GM12892 (cell line): ENCODE measurements around the gene HNRNPR. TPM values are rescaled to one million over a fixed set of nuclear protein-coding genes. Genes with fewer than 3 reads are reported as not detected.
"Not testable (repeated sequence)": the region's sequence is repeated elsewhere in the genome, so short reads cannot be mapped to it uniquely, and the experiment has no call there.

ENCODE experiments used
- DNase-seq: peaks from one replicate; pipeline ENCODE4 v3.0.0; 2011; ENCODE audit not compliant: insufficient read length
- FAIRE-seq: peaks from 2 replicates; lab custom pipeline; 2011; peaks lifted over from hg19 to GRCh38; lab: Jason Lieb, UNC
- POLR2A ChIP-seq: IDR thresholded peaks from 2 replicates; pipeline ENCODE4 v1.6.1; 2011; ENCODE audit warnings: low read depth, low read length, control low read depth
- POLR2AphosphoS5 ChIP-seq: IDR thresholded peaks from 2 replicates; pipeline ENCODE4 v1.6.1; 2011; ENCODE audit warnings: low read depth, low read length, control low read depth
- TAF1 ChIP-seq: IDR thresholded peaks from 2 replicates; pipeline ENCODE4 v1.6.1; 2011; ENCODE audit warnings: low read depth, mild to moderate bottlenecking, control low read depth, low read length, borderline replicate concordance
- polyA plus RNA-seq: library from polyadenylated mRNA; unstranded; fragments of >200 nt; gene quantifications from one replicate; pipeline ENCODE4 v1.2.1, GENCODE V29; 2012; ENCODE audit warnings: missing spikeins, inconsistent platforms; ENCODE audit not compliant: missing spikeins

Gene HNRNPR
- 129 TPM for polyA plus RNA-seq

- TF ChIP-seq POLR2A: peak; percentile 93
- peak; percentile 80 for TF ChIP-seq TAF1
- TF ChIP-seq POLR2AphosphoS5: peak; percentile 85
- DNase-seq (peak; percentile 98), FAIRE-seq (peak; percentile 97)
Measured at GRCh38 chr1:23344111-23344986, at the start of gene HNRNPR. HNRNPR (minus strand) TSS chr1:23344284; CDS start chr1:23341008, 3,276 bp downstream.

- FAIRE-seq (no peak), DNase-seq (no peak)
- TF ChIP-seq POLR2AphosphoS5 (no peak), TAF1 (no peak), POLR2A (no peak)
Measured at GRCh38 chr1:23393706-23394105, 49.6 kb upstream of the HNRNPR start.

- TF ChIP-seq TAF1 (no peak), POLR2A (no peak), POLR2AphosphoS5 (no peak)
- peak; percentile 85 for FAIRE-seq
- DNase-seq: no peak
Measured at GRCh38 chr1:23392125-23392855, 48.2 kb upstream of the HNRNPR start.

GRCh38 chr1:23389837-23390321 is 45.8 kb upstream of the HNRNPR start:
- no peak for TF ChIP-seq POLR2AphosphoS5
- TF ChIP-seq POLR2A: no peak
- no peak for TF ChIP-seq TAF1
- no peak for DNase-seq
- no peak for FAIRE-seq

GRCh38 chr1:23387494-23387893 is 43.4 kb upstream of the HNRNPR start:
- TF ChIP-seq POLR2AphosphoS5 (no peak), TAF1 (no peak), POLR2A (no peak)
- DNase-seq (no peak), FAIRE-seq (no peak)

- no peak for DNase-seq
- TF ChIP-seq POLR2AphosphoS5 (no peak), POLR2A (no peak), TAF1 (no peak)
- FAIRE-seq: no peak
Measured at GRCh38 chr1:23385119-23385621, 41.1 kb upstream of the HNRNPR start.

- no peak for FAIRE-seq
- TF ChIP-seq TAF1 (no peak), POLR2AphosphoS5 (no peak), POLR2A (no peak)
- no peak for DNase-seq
Measured at GRCh38 chr1:23384312-23385058, 40.4 kb upstream of the HNRNPR start.

GRCh38 chr1:23383577-23384311 is 39.7 kb upstream of the HNRNPR start:
- FAIRE-seq (no peak), DNase-seq (no peak)
- TF ChIP-seq TAF1 (no peak), POLR2AphosphoS5 (no peak), POLR2A (no peak)

GRCh38 chr1:23381233-23381885 is 37.3 kb upstream of the HNRNPR start:
- DNase-seq (no peak), FAIRE-seq (no peak)
- TF ChIP-seq POLR2AphosphoS5: no peak
- no peak for TF ChIP-seq POLR2A
- no peak for TF ChIP-seq TAF1

- FAIRE-seq: no peak
- TF ChIP-seq TAF1: no peak
- TF ChIP-seq POLR2A: no peak
- TF ChIP-seq POLR2AphosphoS5: no peak
Measured at GRCh38 chr1:23380719-23381118, 36.6 kb upstream of the HNRNPR start.

GRCh38 chr1:23380236-23380635 is 36.2 kb upstream of the HNRNPR start:
- not testable (repeated sequence) for FAIRE-seq, DNase-seq

More at GRCh38 chr1:23380719-23381118, 36.6 kb upstream of the HNRNPR start:
- no peak for DNase-seq
